CD1c-positive myeloid dendritic cell (primary cell): ENCODE data around the gene LCLAT1.
A peak's percentile ranks its signal among the peaks of the same experiment; 100 is the strongest.

Source experiments
- DNase-seq: peaks from one replicate; pipeline ENCODE4 v3.0.0-alpha.2; 2016; ENCODE audit errors: extremely low spot score

Gene LCLAT1

GRCh38 chr2:30447149-30448045 is at the start of gene LCLAT1:
TSS of gene LCLAT1 (plus strand) at chr2:30447246. CDS start at chr2:30525591, 78,345 bp downstream.
- DNase-seq: peak; percentile 94

- DNase-seq: peak; percentile 23
Observed at GRCh38 chr2:30398084-30398873, 48.8 kb upstream of the LCLAT1 start.

- DNase-seq: no peak
Observed at GRCh38 chr2:30400151-30400954, 46.7 kb upstream of the LCLAT1 start.

GRCh38 chr2:30402441-30403182 is 44.4 kb upstream of the LCLAT1 start:
- no peak for DNase-seq

GRCh38 chr2:30403592-30404312 is 43.3 kb upstream of the LCLAT1 start:
- no peak for DNase-seq

- no peak for DNase-seq
Observed at GRCh38 chr2:30404319-30405259, 42.5 kb upstream of the LCLAT1 start.

GRCh38 chr2:30405260-30405605 is 41.8 kb upstream of the LCLAT1 start:
- no peak for DNase-seq

GRCh38 chr2:30406853-30407252 is 40.2 kb upstream of the LCLAT1 start:
- DNase-seq: no peak

- DNase-seq: no peak
Observed at GRCh38 chr2:30408961-30409387, 38.1 kb upstream of the LCLAT1 start.

- DNase-seq: peak; percentile 4
Observed at GRCh38 chr2:30410217-30410616, 36.8 kb upstream of the LCLAT1 start.

GRCh38 chr2:30412047-30412683 is 34.9 kb upstream of the LCLAT1 start:
- no peak for DNase-seq

GRCh38 chr2:30412684-30413570 is 34.1 kb upstream of the LCLAT1 start:
- no peak for DNase-seq

- DNase-seq: no peak
Observed at GRCh38 chr2:30414961-30415360, 32.1 kb upstream of the LCLAT1 start.

- DNase-seq: no peak
Observed at GRCh38 chr2:30417253-30417652, 29.8 kb upstream of the LCLAT1 start.

GRCh38 chr2:30421026-30421603 is 25.9 kb upstream of the LCLAT1 start:
- no peak for DNase-seq

GRCh38 chr2:30421604-30422443 is 25.2 kb upstream of the LCLAT1 start:
- no peak for DNase-seq
